ENCODE measurements around the gene ERN2.
"Not testable (repeated sequence)": the region's sequence is repeated elsewhere in the genome, so short reads cannot be mapped to it uniquely, and the experiment has no call there.

The ERN2 gene

GRCh38 chr16:23755484-23755809 lies 42.4 kb upstream of the ERN2 start:
- TF ChIP-seq EZH2phosphoT487 (IDR thresholded peaks at IDR 0.05; ENCODE audit: borderline replicate concordance) (no peak), CTCF (conservative IDR thresholded peaks at IDR 0.05; ENCODE audit: low read length) (no peak)
- Histone ChIP-seq H4K20me1 (ENCODE audit: insufficient read depth, low read length, poor library complexity, severe bottlenecking) (no peaks in the 10 kb centered on the region), H2AFZ (ENCODE audit: low read length) (no peak overlapping the region), H3K4me2 (ENCODE audit: low read depth, low read length, poor library complexity, severe bottlenecking) (no peak overlapping the region), H3K4me3 (ENCODE audit: low read length, poor library complexity, severe bottlenecking) (no peak overlapping the region), H3K9me3 (ENCODE audit: insufficient read depth, low read depth, low read length) (no peaks in the 10 kb centered on the region), H3K36me3 (ENCODE audit: insufficient read depth, low read length) (no peaks in the 10 kb centered on the region), H3K79me2 (ENCODE audit: insufficient read depth, low read length) (no peaks in the 10 kb centered on the region), H3K4me1 (ENCODE audit: insufficient read depth, low read length, poor library complexity, severe bottlenecking) (no peaks in the 10 kb centered on the region), H3F3A (ENCODE audit: low read depth) (no peaks in the 10 kb centered on the region), H3K27me3 (ENCODE audit: insufficient read depth, low read length, poor library complexity, severe bottlenecking) (no peaks in the 10 kb centered on the region), H3K9ac (ENCODE audit: low read depth, low read length, poor library complexity, severe bottlenecking) (no peak overlapping the region), H3K9me2 (replicated peaks; ENCODE audit: low read depth, low read length) (no peaks in the 10 kb centered on the region)

GRCh38 chr16:23754594-23755483 lies 41.8 kb upstream of the ERN2 start, which contains the start of gene CHP2:
Gene CHP2 (plus strand): TSS chr16:23755026. CDS start chr16:23755050, 24 bp downstream.
- no peaks in the 10 kb centered on the region for H3K4me1 ChIP-seq (ENCODE audit: insufficient read depth, low read length, poor library complexity, severe bottlenecking)
- no peaks in the 10 kb centered on the region for H3F3A ChIP-seq (ENCODE audit: low read depth)
- no peak within 1 kb of the TSS for H3K4me2 ChIP-seq (ENCODE audit: low read depth, low read length, poor library complexity, severe bottlenecking)
- H2AFZ ChIP-seq (ENCODE audit: low read length): no peak within 1 kb of the TSS
- no peaks in the 10 kb centered on the region for H3K79me2 ChIP-seq (ENCODE audit: insufficient read depth, low read length)
- no peak within 1 kb of the TSS for H3K9ac ChIP-seq (ENCODE audit: low read depth, low read length, poor library complexity, severe bottlenecking)
- TF ChIP-seq CTCF (conservative IDR thresholded peaks at IDR 0.05; ENCODE audit: low read length): no peak
- TF ChIP-seq EZH2phosphoT487 (IDR thresholded peaks at IDR 0.05; ENCODE audit: borderline replicate concordance): no peak
- H4K20me1 ChIP-seq (ENCODE audit: insufficient read depth, low read length, poor library complexity, severe bottlenecking): no peaks in the 10 kb centered on the region
- H3K27me3 ChIP-seq (ENCODE audit: insufficient read depth, low read length, poor library complexity, severe bottlenecking): no peaks in the 10 kb centered on the region
- H3K4me3 ChIP-seq (ENCODE audit: low read length, poor library complexity, severe bottlenecking): no peak within 1 kb of the TSS
- H3K9me3 ChIP-seq (ENCODE audit: insufficient read depth, low read depth, low read length): no peaks in the 10 kb centered on the region
- no peaks in the 10 kb centered on the region for H3K36me3 ChIP-seq (ENCODE audit: insufficient read depth, low read length)
- no peaks in the 10 kb centered on the region for H3K9me2 ChIP-seq (replicated peaks; ENCODE audit: low read depth, low read length)

GRCh38 chr16:23753908-23754593 lies 41.0 kb upstream of the ERN2 start:
- H3K27me3 ChIP-seq (ENCODE audit: insufficient read depth, low read length, poor library complexity, severe bottlenecking): no peaks in the 10 kb centered on the region
- no peaks in the 10 kb centered on the region for H3F3A ChIP-seq (ENCODE audit: low read depth)
- H4K20me1 ChIP-seq (ENCODE audit: insufficient read depth, low read length, poor library complexity, severe bottlenecking): no peaks in the 10 kb centered on the region
- H3K9me2 ChIP-seq (replicated peaks; ENCODE audit: low read depth, low read length): no peaks in the 10 kb centered on the region
- no peak overlapping the region for H2AFZ ChIP-seq (ENCODE audit: low read length)
- H3K4me2 ChIP-seq (ENCODE audit: low read depth, low read length, poor library complexity, severe bottlenecking): no peak overlapping the region
- H3K9ac ChIP-seq (ENCODE audit: low read depth, low read length, poor library complexity, severe bottlenecking): no peak overlapping the region
- no peaks in the 10 kb centered on the region for H3K4me1 ChIP-seq (ENCODE audit: insufficient read depth, low read length, poor library complexity, severe bottlenecking)
- H3K36me3 ChIP-seq (ENCODE audit: insufficient read depth, low read length): no peaks in the 10 kb centered on the region
- TF ChIP-seq EZH2phosphoT487 (IDR thresholded peaks at IDR 0.05; ENCODE audit: borderline replicate concordance) (no peak), CTCF (conservative IDR thresholded peaks at IDR 0.05; ENCODE audit: low read length) (no peak)
- no peak overlapping the region for H3K4me3 ChIP-seq (ENCODE audit: low read length, poor library complexity, severe bottlenecking)
- H3K9me3 ChIP-seq (ENCODE audit: insufficient read depth, low read depth, low read length): no peaks in the 10 kb centered on the region
- H3K79me2 ChIP-seq (ENCODE audit: insufficient read depth, low read length): no peaks in the 10 kb centered on the region

GRCh38 chr16:23751053-23751452 lies 38.0 kb upstream of the ERN2 start:
- H3K36me3 ChIP-seq (ENCODE audit: insufficient read depth, low read length); H3K4me1 ChIP-seq (ENCODE audit: insufficient read depth, low read length, poor library complexity, severe bottlenecking); H3F3A ChIP-seq (ENCODE audit: low read depth); H3K9me2 ChIP-seq (replicated peaks; ENCODE audit: low read depth, low read length); H3K4me3 ChIP-seq (ENCODE audit: low read length, poor library complexity, severe bottlenecking); H3K9me3 ChIP-seq (ENCODE audit: insufficient read depth, low read depth, low read length); H3K9ac ChIP-seq (ENCODE audit: low read depth, low read length, poor library complexity, severe bottlenecking); H3K27me3 ChIP-seq (ENCODE audit: insufficient read depth, low read length, poor library complexity, severe bottlenecking); H3K4me2 ChIP-seq (ENCODE audit: low read depth, low read length, poor library complexity, severe bottlenecking); H2AFZ ChIP-seq (ENCODE audit: low read length); H4K20me1 ChIP-seq (ENCODE audit: insufficient read depth, low read length, poor library complexity, severe bottlenecking); H3K79me2 ChIP-seq (ENCODE audit: insufficient read depth, low read length): not testable (repeated sequence)

All from Loucy (cell line).